Activated CD4-positive, alpha-beta T cell treated with anti-CD3 and anti-CD28 coated beads, Interleukin-2, amount 50 U/mL, for 1 hour (primary cell): ENCODE data around the gene ASGR1.
"Not testable (repeated sequence)": the region's sequence is repeated elsewhere in the genome, so short reads cannot be mapped to it uniquely, and the experiment has no call there.

Experiments
- DNase-seq: peaks from one replicate; pipeline ENCODE4 v3.0.0-alpha.2; 2020

Gene ASGR1

GRCh38 chr17:7147772-7148171 is 31.4 kb downstream of the ASGR1 start:
- no peak for DNase-seq

- no peak for DNase-seq
These were observed 33.1 kb downstream of the ASGR1 start for GRCh38 chr17:7146115-7146514.

GRCh38 chr17:7144213-7144612 is 35.0 kb downstream of the ASGR1 start:
- DNase-seq = no peak

GRCh38 chr17:7141824-7142223 is 37.3 kb downstream of the ASGR1 start:
- no peak for DNase-seq

GRCh38 chr17:7139400-7139799 is 39.8 kb downstream of the ASGR1 start:
- no peak for DNase-seq

GRCh38 chr17:7138800-7139381 is 40.3 kb downstream of the ASGR1 start:
- DNase-seq = no peak

GRCh38 chr17:7137171-7137943 is 41.8 kb downstream of the ASGR1 start:
- no peak for DNase-seq

GRCh38 chr17:7136266-7136877 is 42.8 kb downstream of the ASGR1 start:
- peak; percentile 85 for DNase-seq

- no peak for DNase-seq
These were observed 45.3 kb downstream of the ASGR1 start for GRCh38 chr17:7133916-7134315.

GRCh38 chr17:7133424-7133823 is 45.7 kb downstream of the ASGR1 start:
- peak; percentile 23 for DNase-seq

- DNase-seq = peak; percentile 53
These were observed 46.6 kb downstream of the ASGR1 start for GRCh38 chr17:7132511-7133094.

GRCh38 chr17:7131423-7131791 is 47.8 kb downstream of the ASGR1 start:
- no peak for DNase-seq

- DNase-seq = no peak
These were observed 48.3 kb downstream of the ASGR1 start for GRCh38 chr17:7130621-7131422.

- DNase-seq = no peak
These were observed 49.9 kb downstream of the ASGR1 start for GRCh38 chr17:7129311-7129710.

- DNase-seq = no peak
These were observed 51.0 kb downstream of the ASGR1 start for GRCh38 chr17:7128160-7128559.

- DNase-seq = not testable (repeated sequence)
These were observed 51.7 kb downstream of the ASGR1 start for GRCh38 chr17:7127501-7127900.

GRCh38 chr17:7126386-7126785 is 52.8 kb downstream of the ASGR1 start:
- not testable (repeated sequence) for DNase-seq

- DNase-seq = no peak
These were observed 54.2 kb downstream of the ASGR1 start for GRCh38 chr17:7124923-7125322.

GRCh38 chr17:7123844-7124243 is 55.3 kb downstream of the ASGR1 start:
- DNase-seq = no peak
